NCI-H446 treated with DMSO at 0.1 percent for 48 hours (cell line): ENCODE measurements around the gene SDK2.

Source experiments
- DNase-seq: peaks from one replicate; lab custom pipeline; 2025; lab: John Stamatoyannopoulos, UW

The SDK2 gene

DNA sequence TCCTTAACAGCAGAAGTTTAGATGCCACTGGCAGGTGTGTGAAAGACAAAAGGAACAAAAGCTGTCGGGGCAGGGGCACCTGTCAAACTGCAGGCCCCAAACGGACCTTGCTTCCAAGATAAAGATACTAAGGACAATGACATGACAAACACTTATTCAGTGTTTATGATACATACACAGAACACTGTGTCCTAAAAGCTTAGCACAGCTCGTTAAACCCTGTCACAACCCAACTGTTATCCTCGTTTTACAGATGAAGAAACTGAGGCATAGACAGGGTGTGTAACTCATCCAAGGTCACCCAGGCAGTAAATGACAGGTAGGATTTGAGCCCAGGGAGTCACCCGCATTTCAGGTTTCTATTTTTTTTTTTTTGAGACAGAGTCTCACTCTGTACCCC is 9.6 kb downstream of the SDK2 start:
- DNase-seq, result no peak

DNA sequence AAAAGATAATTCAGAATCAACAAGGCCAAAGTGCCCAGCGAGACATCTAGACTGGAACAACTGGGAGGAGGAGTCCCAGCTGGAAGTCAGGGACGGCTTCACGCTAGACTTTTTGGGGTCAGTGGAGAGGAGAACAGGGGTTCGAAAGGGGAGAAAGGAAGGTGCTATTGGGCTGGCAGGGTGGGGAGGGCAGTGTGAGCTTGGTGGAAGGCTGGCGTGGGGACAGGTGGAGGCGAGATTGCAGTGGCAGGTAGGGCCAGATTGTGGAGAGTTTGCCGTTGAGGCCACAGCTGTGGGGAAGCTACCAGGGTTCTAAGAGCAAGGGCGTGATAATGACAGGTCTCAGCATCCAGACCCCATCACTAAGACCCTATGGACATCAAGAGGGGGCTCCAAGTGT is 10.5 kb downstream of the SDK2 start:
- DNase-seq, result no peak

- DNase-seq, result no peak
Measured at GRCh38 chr17:73632513-73632912, 11.7 kb downstream of the SDK2 start.

- no peak for DNase-seq
Measured at GRCh38 chr17:73630965-73631595, 13.2 kb downstream of the SDK2 start.

- DNase-seq, result no peak
Measured at GRCh38 chr17:73630531-73630930, 13.7 kb downstream of the SDK2 start.

GRCh38 chr17:73628642-73629552 is 15.3 kb downstream of the SDK2 start:
- DNase-seq, result no peak

- peak; percentile 36 for DNase-seq
Measured at GRCh38 chr17:73625991-73626673, 18.1 kb downstream of the SDK2 start.

- DNase-seq, result no peak
Measured at GRCh38 chr17:73625006-73625405, 19.2 kb downstream of the SDK2 start.

DNA sequence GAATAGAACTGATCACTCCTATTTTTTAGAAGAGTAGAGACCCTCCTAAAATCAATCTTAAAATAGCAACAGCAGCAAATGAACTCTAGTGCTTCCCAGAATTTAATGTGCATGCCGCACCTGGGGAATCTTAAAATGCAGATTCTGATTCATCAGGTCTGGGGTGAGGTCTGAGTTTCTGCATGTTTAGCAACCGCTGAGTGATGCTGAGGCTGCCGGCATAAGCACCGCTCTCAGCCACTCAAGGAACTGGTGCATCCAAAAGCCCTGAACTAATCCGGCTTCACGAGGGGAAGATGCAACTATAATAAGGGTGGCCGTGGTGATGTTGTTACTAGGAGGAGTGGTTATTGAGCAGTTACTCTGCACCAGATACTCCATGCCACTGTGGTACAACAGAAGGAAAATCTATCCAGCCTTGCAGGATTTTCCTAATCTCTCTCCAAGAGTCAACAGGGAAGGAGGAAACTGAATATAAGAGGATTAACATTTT is 19.7 kb downstream of the SDK2 start:
- DNase-seq, result no peak

DNA sequence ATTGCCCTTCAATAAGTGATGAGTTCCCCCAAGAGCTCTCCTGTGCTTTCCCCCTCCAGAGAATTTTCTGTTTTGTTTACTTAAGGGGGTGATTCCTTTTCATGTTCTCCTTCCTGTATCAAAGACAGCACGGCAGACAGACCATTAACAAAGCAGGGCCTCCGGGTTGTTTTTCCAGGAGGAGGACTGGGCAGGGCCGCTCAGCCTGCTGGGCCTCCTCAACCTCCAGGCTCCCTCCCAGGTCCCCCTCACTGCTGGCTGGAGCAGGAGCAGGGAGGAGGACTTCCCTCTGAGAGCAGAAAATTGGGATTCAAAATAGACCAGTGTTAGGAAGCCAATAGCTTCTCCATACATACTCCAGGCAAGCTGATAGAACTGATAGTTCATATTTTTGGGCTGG is 20.4 kb downstream of the SDK2 start:
- DNase-seq, result no peak

DNA sequence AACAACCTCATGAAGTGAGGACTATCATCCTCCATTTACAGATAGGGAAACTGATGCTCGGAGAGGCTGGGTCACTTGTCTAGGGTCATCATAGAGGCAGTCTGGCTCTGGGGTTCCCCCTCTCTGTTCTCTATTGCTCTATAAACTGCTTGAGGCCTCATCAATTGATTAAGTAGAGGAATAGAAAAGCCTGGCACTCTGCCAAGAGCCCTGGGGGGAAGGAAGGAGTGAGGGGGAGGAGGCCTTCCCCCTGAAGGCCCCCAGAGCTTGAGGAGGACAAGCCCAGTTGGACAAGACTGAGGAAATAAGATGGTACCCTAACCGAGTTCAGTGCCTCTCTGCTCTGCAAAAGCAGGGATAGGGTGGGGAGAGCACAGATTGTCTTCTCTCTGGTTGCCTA is 21.0 kb downstream of the SDK2 start:
- DNase-seq, result no peak

DNA sequence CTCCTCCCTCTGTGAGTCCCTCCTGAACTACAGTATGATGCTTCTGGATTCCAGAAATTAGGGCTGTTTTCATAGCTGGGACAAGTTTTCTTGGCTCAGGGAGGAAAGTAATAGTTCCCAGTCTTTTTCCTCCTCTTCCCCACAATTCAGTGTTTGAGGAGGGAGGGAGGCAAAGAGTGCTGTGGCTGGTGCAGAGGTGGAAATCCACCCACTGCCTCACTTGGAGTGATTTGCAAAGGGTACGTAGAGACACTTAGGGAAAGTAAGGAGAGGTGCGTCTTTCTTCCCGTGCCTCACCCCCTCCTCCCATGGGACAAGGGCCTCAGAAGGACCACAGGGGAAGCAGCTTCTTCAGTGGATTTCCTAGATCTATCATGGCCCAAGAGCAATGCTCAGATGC is 21.9 kb downstream of the SDK2 start:
- no peak for DNase-seq

DNA sequence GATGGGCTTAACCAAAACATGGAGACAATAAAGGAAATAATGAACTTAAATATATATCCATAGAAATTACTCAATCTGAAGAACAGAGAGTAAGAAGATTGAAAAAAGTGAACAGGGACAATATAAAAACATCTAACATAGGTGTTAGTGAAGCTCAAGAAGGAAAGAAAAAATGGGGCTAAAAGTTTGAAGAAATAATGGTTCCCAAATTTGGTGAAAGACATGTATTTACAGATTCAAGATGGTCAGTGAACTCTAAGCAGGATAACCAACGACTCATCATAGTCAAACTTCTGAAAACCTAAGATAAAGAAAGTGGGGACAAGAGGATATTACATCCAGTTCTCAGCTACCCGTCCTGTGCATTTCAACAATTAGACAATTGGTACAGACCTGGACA is 22.6 kb downstream of the SDK2 start:
- DNase-seq, result no peak

DNA sequence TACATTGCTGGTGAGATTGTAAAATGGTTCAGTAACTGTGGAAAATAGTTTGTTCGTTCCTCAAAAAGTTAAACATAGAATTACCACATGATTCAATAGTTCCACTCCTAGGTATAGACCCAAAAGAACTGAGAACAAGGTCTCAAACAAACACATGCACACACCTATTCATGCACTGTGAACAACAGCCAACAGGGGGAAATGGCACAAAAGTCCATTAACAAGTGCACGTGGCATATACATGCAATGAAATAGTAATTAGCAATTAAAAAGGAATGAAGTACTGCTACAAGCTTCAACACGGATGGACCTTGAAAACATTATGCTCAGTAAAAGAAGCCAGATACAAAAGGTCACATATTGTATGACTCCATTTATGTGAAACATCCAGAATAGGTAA is 23.8 kb downstream of the SDK2 start:
- no peak for DNase-seq

GRCh38 chr17:73617501-73617900 is 26.7 kb downstream of the SDK2 start:
- no peak for DNase-seq

- no peak for DNase-seq
Measured at GRCh38 chr17:73616873-73617404, 27.3 kb downstream of the SDK2 start.

- DNase-seq, result no peak
Measured at GRCh38 chr17:73616120-73616872, 27.9 kb downstream of the SDK2 start.

DNA sequence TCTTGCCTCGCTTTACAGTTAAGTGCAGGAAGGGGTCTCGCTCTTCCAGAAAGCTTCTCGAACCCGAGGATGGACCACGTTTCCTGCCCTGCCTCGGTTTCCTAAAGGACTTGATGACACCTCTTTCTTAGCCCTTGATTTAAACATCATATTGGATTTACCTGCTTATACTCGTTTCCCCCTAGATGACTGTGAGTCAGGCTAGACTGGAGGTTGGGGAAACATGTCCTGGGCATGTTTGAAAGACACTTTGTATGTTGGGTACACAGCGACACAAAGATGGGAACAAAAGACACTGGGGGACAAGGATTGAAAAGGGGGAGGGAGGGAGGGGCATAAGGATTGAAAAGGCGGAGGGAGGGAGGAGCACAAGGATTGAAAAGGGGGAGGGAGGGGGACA is 30.0 kb downstream of the SDK2 start:
- no peak for DNase-seq

DNA sequence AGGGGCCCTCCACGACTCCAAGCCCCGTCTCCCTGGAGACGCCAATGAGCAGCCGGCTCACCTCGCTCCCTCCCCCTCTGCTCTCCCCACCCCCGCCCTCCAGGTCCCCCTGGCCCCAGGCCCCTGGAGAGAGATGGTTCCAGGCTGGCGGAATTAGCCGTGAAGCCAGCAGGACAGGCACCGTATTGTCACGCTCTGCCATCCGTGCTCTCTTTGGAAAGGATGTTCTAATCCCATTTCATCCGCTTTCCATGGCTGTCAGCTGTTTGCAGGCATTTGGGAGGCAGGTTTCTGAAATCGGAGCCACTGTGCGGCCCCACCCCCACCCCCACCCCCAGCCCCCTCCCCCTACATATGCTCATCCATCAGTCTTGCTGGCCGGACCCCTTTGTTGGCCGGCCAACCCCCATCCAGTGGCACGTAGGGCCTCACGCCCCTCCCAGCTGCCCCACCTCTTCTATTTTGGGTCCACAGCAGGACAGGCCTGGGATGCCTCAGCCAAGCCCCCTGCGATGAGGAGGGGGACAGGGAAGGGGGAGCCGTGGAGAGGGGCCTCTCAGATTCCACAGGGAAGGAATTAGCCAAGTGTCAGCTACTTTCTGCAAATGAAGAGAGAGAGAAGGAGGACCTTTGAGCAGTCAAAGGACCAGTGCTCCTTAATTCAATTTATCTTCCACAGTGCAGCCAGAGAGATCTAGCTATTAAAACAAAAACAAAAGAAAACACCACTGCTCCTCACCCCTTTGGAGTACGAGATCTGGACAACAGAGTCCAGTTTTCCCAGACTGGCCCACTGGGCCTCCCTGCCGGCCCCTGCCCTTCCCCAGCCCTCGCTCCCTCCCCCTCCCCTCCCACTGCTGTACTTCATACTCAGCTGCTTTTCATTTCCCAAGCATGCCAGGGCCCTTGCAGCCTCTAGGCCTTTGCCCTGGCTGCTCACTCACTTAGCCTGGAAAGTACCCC is 30.7 kb downstream of the SDK2 start:
- DNase-seq, result no peak

- no peak for DNase-seq
Measured at GRCh38 chr17:73612031-73612472, 32.2 kb downstream of the SDK2 start.

- no peak for DNase-seq
Measured at GRCh38 chr17:73611630-73612029, 32.6 kb downstream of the SDK2 start.
